Lower leg skin (tissue), 3 donors: Measurements from ENCODE around the gene NGEF.

Experiments used
- CTCF ChIP-seq, 3 donors: fragments of 450-650 bp; IDR thresholded peaks; one replicate each; pipeline ENCODE4 v1.5.1; 2016; ENCODE audit warnings: antibody characterized with exemption in 3 of 3, mild to moderate bottlenecking in 3 of 3, moderate library complexity in 2 of 3
- POLR2A ChIP-seq, 2 donors: fragments of 450-650 bp; IDR thresholded peaks; one replicate each; pipeline ENCODE4 v1.6.1; 2016 to 2017; ENCODE audit warnings: antibody characterized with exemption in 2 of 2, mild to moderate bottlenecking in 1 of 2, moderate library complexity in 1 of 2

- TF ChIP-seq POLR2A (IDR thresholded peaks at IDR 0.05) = no peak
- peak in 1 of 3 donors; percentile 64 for TF ChIP-seq CTCF (IDR thresholded peaks at IDR 0.05)
Observed at GRCh38 chr2:233035426-233036161, 22.5 kb upstream of the NGEF start.
